ENCODE measurements around the gene AGPAT3. TPM values are rescaled to one million over a fixed set of nuclear protein-coding genes. Genes with fewer than 3 reads are reported as not detected.
A peak's percentile ranks its signal among the peaks of the same experiment; 100 is the strongest.

The AGPAT3 gene
- total and polyA plus RNA-seq, 5 donors from 2014 or later: 13.3 to 67.8 (median 18.1) TPM

GRCh38 chr21:43956670-43957035 is 91.6 kb downstream of the AGPAT3 start:
- Histone ChIP-seq H3K9me3 (ENCODE audit: control insufficient read depth in 2 of 2, low read length in 2 of 2) (no peaks in the 10 kb centered on the region), H3K27me3 (ENCODE audit: control insufficient read depth, insufficient read depth, low read length) (no peaks in the 10 kb centered on the region), H3K36me3 (ENCODE audit: control insufficient read depth, insufficient read depth, low read length) (peaks cover 20% of the 10 kb centered on the region), H3K27ac (ENCODE audit: insufficient read depth, low read length, poor library complexity, severe bottlenecking) (no peak overlapping the region), H3K4me3 (ENCODE audit: low read depth, low read length) (no peak overlapping the region), H3K4me1 (ENCODE audit: control insufficient read depth, insufficient read depth, low read length, poor library complexity, severe bottlenecking) (no peaks in the 10 kb centered on the region)
- H3K27me3 Mint-ChIP-seq: no peaks in the 10 kb centered on the region
- peaks cover 0 to 2% (median 0%) of the 10 kb centered on the region in 7 donors for H3K9me3 Mint-ChIP-seq
- H3K27ac Mint-ChIP-seq: peak overlapping the region in 2 of 3 donors; percentile 41 to 55
- DNase-seq: no peak
- peaks cover 0 to 29% (median 3%) of the 10 kb centered on the region in 4 donors for H3K4me1 Mint-ChIP-seq
- peaks cover 10% of the 10 kb centered on the region for H3K36me3 Mint-ChIP-seq
- no peak for ATAC-seq (ENCODE audit: low read depth in 2 of 2)
- H3K4me3 Mint-ChIP-seq: peak overlapping the region in 1 of 4 donors; percentile 32

DNA sequence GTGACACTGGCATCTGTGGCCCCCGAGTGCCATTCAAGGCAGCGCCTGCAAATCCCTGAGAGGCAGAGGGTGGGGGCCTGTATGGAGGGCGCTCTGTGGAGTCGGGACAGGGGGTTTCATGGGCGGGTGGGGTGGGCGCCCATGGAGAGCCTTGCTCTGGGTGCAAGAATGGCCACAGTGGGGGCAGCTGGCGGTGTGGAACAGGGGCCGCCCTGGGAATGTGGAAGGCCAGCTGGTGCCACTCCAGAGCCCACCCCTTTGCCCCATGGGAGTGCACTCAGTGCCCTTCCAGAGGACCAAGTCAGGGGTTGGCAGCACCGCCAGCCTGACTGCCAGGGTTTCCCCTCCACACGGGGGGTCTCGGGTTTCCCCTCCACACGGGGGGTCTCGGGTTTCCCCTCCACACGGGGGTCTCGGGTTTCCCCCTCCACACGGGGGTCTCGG is 92.1 kb downstream of the AGPAT3 start:
- Mint-ChIP-seq H3K4me3 (no peak overlapping the region), H3K4me1 (peaks cover 0 to 28% (median 3%) of the 10 kb centered on the region in 4 donors), H3K36me3 (peaks cover 10% of the 10 kb centered on the region), H3K27me3 (no peaks in the 10 kb centered on the region), H3K27ac (peak overlapping the region in 1 of 3 donors; percentile 41), H3K9me3 (peaks cover 0 to 2% (median 0%) of the 10 kb centered on the region in 7 donors)
- Histone ChIP-seq H3K27ac (ENCODE audit: insufficient read depth, low read length, poor library complexity, severe bottlenecking) (no peak overlapping the region), H3K36me3 (ENCODE audit: control insufficient read depth, insufficient read depth, low read length) (peaks cover 21% of the 10 kb centered on the region), H3K4me3 (ENCODE audit: low read depth, low read length) (no peak overlapping the region), H3K27me3 (ENCODE audit: control insufficient read depth, insufficient read depth, low read length) (no peaks in the 10 kb centered on the region), H3K4me1 (ENCODE audit: control insufficient read depth, insufficient read depth, low read length, poor library complexity, severe bottlenecking) (no peaks in the 10 kb centered on the region), H3K9me3 (ENCODE audit: control insufficient read depth in 2 of 2, low read length in 2 of 2) (no peaks in the 10 kb centered on the region)
- DNase-seq (no peak), ATAC-seq (ENCODE audit: low read depth in 2 of 2) (no peak)

- Mint-ChIP-seq H3K4me3 (no peak overlapping the region), H3K27me3 (no peaks in the 10 kb centered on the region), H3K36me3 (peaks cover 11% of the 10 kb centered on the region), H3K4me1 (peaks cover 0 to 28% (median 4%) of the 10 kb centered on the region in 4 donors), H3K27ac (no peak overlapping the region), H3K9me3 (no peaks in the 10 kb centered on the region)
- no peak overlapping the region for H3K4me3 ChIP-seq (ENCODE audit: low read depth, low read length)
- H3K4me1 ChIP-seq (ENCODE audit: control insufficient read depth, insufficient read depth, low read length, poor library complexity, severe bottlenecking): no peaks in the 10 kb centered on the region
- no peak for DNase-seq
- no peaks in the 10 kb centered on the region for H3K9me3 ChIP-seq (ENCODE audit: control insufficient read depth in 2 of 2, low read length in 2 of 2)
- no peak for ATAC-seq (ENCODE audit: low read depth in 2 of 2)
- peaks cover 26% of the 10 kb centered on the region for H3K36me3 ChIP-seq (ENCODE audit: control insufficient read depth, insufficient read depth, low read length)
- H3K27me3 ChIP-seq (ENCODE audit: control insufficient read depth, insufficient read depth, low read length): no peaks in the 10 kb centered on the region
- no peak overlapping the region for H3K27ac ChIP-seq (ENCODE audit: insufficient read depth, low read length, poor library complexity, severe bottlenecking)
Measured at GRCh38 chr21:43957611-43958362, 92.8 kb downstream of the AGPAT3 start.

DNA sequence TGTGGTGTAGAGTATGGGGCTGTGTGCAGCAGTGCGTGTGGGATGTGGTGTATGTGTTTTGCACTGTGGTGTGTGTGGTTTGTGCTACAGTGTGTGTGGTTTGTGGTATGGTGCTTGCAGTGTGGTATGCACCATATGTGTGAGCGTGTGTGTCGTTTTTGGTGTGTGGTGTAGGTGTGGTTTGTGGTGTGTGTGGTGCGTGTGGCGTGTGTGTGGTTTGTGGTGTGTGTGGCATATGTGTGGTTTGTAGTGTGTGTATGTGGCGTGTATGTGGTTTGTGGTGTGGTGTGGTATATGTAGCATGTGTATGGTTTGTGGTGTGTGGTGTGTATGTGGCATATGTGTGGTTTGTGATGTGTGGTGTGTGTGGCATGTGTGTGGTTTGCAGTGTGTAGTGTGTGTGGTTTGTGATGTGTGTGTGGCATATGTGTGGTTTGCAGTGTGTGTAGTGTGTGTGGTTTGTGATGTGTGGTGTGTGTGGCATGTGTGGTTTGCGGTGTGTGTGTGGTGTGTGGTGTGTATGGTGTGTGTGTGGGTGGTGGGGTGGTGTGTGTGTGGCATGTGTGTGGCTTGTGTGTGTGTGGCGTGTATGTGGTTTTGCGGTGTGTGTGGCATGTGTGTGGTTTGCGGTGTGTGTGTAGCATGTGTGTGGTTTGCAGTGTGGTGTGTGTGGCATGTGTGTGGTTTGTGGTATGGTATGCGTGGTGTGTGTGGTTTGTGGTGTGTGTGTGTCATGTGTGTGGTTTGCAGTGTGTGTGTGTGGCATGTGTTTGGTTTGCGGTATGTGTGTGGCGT is 93.5 kb downstream of the AGPAT3 start:
- H3K27me3 Mint-ChIP-seq: no peaks in the 10 kb centered on the region
- Histone ChIP-seq H3K36me3 (ENCODE audit: control insufficient read depth, insufficient read depth, low read length) (peaks cover 26% of the 10 kb centered on the region), H3K9me3 (ENCODE audit: control insufficient read depth in 2 of 2, low read length in 2 of 2) (no peaks in the 10 kb centered on the region), H3K4me3 (ENCODE audit: low read depth, low read length) (no peak overlapping the region), H3K27ac (ENCODE audit: insufficient read depth, low read length, poor library complexity, severe bottlenecking) (no peak overlapping the region), H3K27me3 (ENCODE audit: control insufficient read depth, insufficient read depth, low read length) (no peaks in the 10 kb centered on the region), H3K4me1 (ENCODE audit: control insufficient read depth, insufficient read depth, low read length, poor library complexity, severe bottlenecking) (no peaks in the 10 kb centered on the region)
- no peak overlapping the region for H3K27ac Mint-ChIP-seq
- peaks cover 0 to 28% (median 5%) of the 10 kb centered on the region in 4 donors for H3K4me1 Mint-ChIP-seq
- ATAC-seq (ENCODE audit: low read depth in 2 of 2): no peak
- H3K9me3 Mint-ChIP-seq: no peaks in the 10 kb centered on the region
- DNase-seq: peak in 1 of 3 donors; percentile 18
- H3K36me3 Mint-ChIP-seq: peaks cover 16% of the 10 kb centered on the region
- no peak overlapping the region for H3K4me3 Mint-ChIP-seq

GRCh38 chr21:43959231-43960116 is 94.5 kb downstream of the AGPAT3 start:
- no peaks in the 10 kb centered on the region for H3K9me3 Mint-ChIP-seq
- ATAC-seq (ENCODE audit: low read depth in 2 of 2) (no peak), DNase-seq (peak in 1 of 3 donors; percentile 16)
- Histone ChIP-seq H3K36me3 (ENCODE audit: control insufficient read depth, insufficient read depth, low read length) (peaks cover 26% of the 10 kb centered on the region), H3K9me3 (ENCODE audit: control insufficient read depth in 2 of 2, low read length in 2 of 2) (no peaks in the 10 kb centered on the region), H3K4me1 (ENCODE audit: control insufficient read depth, insufficient read depth, low read length, poor library complexity, severe bottlenecking) (no peaks in the 10 kb centered on the region), H3K4me3 (ENCODE audit: low read depth, low read length) (no peak overlapping the region), H3K27me3 (ENCODE audit: control insufficient read depth, insufficient read depth, low read length) (no peaks in the 10 kb centered on the region), H3K27ac (ENCODE audit: insufficient read depth, low read length, poor library complexity, severe bottlenecking) (no peak overlapping the region)
- no peaks in the 10 kb centered on the region for H3K27me3 Mint-ChIP-seq
- peaks cover 0 to 23% (median 5%) of the 10 kb centered on the region in 4 donors for H3K4me1 Mint-ChIP-seq
- peaks cover 18% of the 10 kb centered on the region for H3K36me3 Mint-ChIP-seq
- H3K27ac Mint-ChIP-seq: no peak overlapping the region
- H3K4me3 Mint-ChIP-seq: no peak overlapping the region

- no peak overlapping the region for H3K27ac ChIP-seq (ENCODE audit: insufficient read depth, low read length, poor library complexity, severe bottlenecking)
- peaks cover 35% of the 10 kb centered on the region for H3K36me3 ChIP-seq (ENCODE audit: control insufficient read depth, insufficient read depth, low read length)
- H3K9me3 ChIP-seq (ENCODE audit: control insufficient read depth in 2 of 2, low read length in 2 of 2): no peaks in the 10 kb centered on the region
- H3K27me3 Mint-ChIP-seq: no peaks in the 10 kb centered on the region
- no peak for DNase-seq
- no peaks in the 10 kb centered on the region for H3K9me3 Mint-ChIP-seq
- no peak overlapping the region for H3K4me3 ChIP-seq (ENCODE audit: low read depth, low read length)
- H3K27me3 ChIP-seq (ENCODE audit: control insufficient read depth, insufficient read depth, low read length): no peaks in the 10 kb centered on the region
- no peak for ATAC-seq (ENCODE audit: low read depth in 2 of 2)
- peaks cover 0 to 11% (median 6%) of the 10 kb centered on the region in 4 donors for H3K4me1 Mint-ChIP-seq
- peak overlapping the region in 1 of 3 donors; percentile 89 for H3K27ac Mint-ChIP-seq
- H3K36me3 Mint-ChIP-seq: peaks cover 18% of the 10 kb centered on the region
- no peak overlapping the region for H3K4me3 Mint-ChIP-seq
- no peaks in the 10 kb centered on the region for H3K4me1 ChIP-seq (ENCODE audit: control insufficient read depth, insufficient read depth, low read length, poor library complexity, severe bottlenecking)
Measured at GRCh38 chr21:43961382-43961909, 96.4 kb downstream of the AGPAT3 start.

DNA sequence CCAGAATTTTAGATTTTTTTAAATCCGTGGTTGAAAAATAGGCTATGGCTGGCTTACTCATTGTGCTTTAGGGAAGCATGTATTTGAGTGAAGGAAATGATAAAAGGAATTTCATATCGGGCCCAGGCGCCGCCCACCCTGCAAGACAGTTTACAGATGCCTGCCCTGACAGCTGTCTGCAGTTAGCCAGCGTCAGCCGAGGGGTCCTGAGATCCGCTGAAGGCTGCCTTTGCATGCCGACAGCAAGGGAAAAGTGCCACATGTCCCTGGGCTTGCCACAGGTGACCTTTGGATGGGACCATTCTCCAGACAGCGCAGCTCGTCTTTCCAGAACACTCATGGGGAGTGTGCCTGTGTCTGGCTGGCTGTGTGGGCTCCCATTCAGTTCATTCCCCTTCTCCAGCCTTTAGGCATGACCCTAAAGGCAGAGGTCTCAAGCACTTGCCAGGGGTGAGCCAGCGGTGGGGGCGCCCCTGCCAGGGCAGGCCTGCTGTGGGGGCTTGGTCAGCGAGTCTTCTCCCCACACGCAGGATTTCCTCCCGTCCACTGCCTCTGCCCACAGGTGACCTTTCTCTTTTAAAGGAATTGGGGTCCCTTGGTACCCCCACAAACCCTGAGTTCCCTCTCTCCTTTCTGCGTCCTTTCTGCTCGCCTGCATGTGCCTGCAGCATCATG is 101.0 kb downstream of the AGPAT3 start:
- DNase-seq: no peak
- Mint-ChIP-seq H3K36me3 (peaks cover 15% of the 10 kb centered on the region), H3K4me1 (peaks cover 3 to 9% (median 6%) of the 10 kb centered on the region in 4 donors), H3K27me3 (no peaks in the 10 kb centered on the region), H3K4me3 (no peak overlapping the region), H3K9me3 (no peaks in the 10 kb centered on the region), H3K27ac (no peak overlapping the region)
- H3K27ac ChIP-seq (ENCODE audit: insufficient read depth, low read length, poor library complexity, severe bottlenecking): no peak overlapping the region
- no peak overlapping the region for H3K4me3 ChIP-seq (ENCODE audit: low read depth, low read length)
- H3K9me3 ChIP-seq (ENCODE audit: control insufficient read depth in 2 of 2, low read length in 2 of 2): no peaks in the 10 kb centered on the region
- peaks cover 40% of the 10 kb centered on the region for H3K36me3 ChIP-seq (ENCODE audit: control insufficient read depth, insufficient read depth, low read length)
- no peak for ATAC-seq (ENCODE audit: low read depth in 2 of 2)
- H3K27me3 ChIP-seq (ENCODE audit: control insufficient read depth, insufficient read depth, low read length): no peaks in the 10 kb centered on the region
- H3K4me1 ChIP-seq (ENCODE audit: control insufficient read depth, insufficient read depth, low read length, poor library complexity, severe bottlenecking): no peaks in the 10 kb centered on the region
